Measurements from ENCODE around the gene RNF149.
A peak's percentile ranks its signal among the peaks of the same experiment; 100 is the strongest.
"Not testable (repeated sequence)": the region's sequence is repeated elsewhere in the genome, so short reads cannot be mapped to it uniquely, and the experiment has no call there.

RNF149 gene

GRCh38 chr2:101253013-101253702 is 55.3 kb downstream of the RNF149 start:
- DNase-seq = peak; percentile 48

- DNase-seq = peak; percentile 97
These were observed 56.0 kb downstream of the RNF149 start, which contains the start of gene CNOT11 for GRCh38 chr2:101252408-101253012. TSS of gene CNOT11 (plus strand) at chr2:101252886. CDS start at chr2:101252965, 79 bp downstream.

GRCh38 chr2:101251844-101252407 is 56.6 kb downstream of the RNF149 start:
- peak; percentile 64 for DNase-seq

- not testable (repeated sequence) for DNase-seq
These were observed 57.2 kb downstream of the RNF149 start for GRCh38 chr2:101251246-101251781.

- DNase-seq = no peak
These were observed 58.7 kb downstream of the RNF149 start for GRCh38 chr2:101249826-101250225.

GRCh38 chr2:101248756-101249155 is 59.7 kb downstream of the RNF149 start:
- not testable (repeated sequence) for DNase-seq

GRCh38 chr2:101245468-101245867 is 63.0 kb downstream of the RNF149 start:
- not testable (repeated sequence) for DNase-seq

GRCh38 chr2:101244899-101245298 is 63.6 kb downstream of the RNF149 start:
- not testable (repeated sequence) for DNase-seq

- not testable (repeated sequence) for DNase-seq
These were observed 64.1 kb downstream of the RNF149 start for GRCh38 chr2:101244373-101244772.

GRCh38 chr2:101241158-101241557 is 67.3 kb downstream of the RNF149 start:
- DNase-seq = no peak

- DNase-seq = not testable (repeated sequence)
These were observed 67.8 kb downstream of the RNF149 start for GRCh38 chr2:101240694-101241093.

- DNase-seq = not testable (repeated sequence)
These were observed 68.8 kb downstream of the RNF149 start for GRCh38 chr2:101239760-101240118.

GRCh38 chr2:101238930-101239759 is 69.4 kb downstream of the RNF149 start:
- no peak for DNase-seq

- DNase-seq = not testable (repeated sequence)
These were observed 70.6 kb downstream of the RNF149 start for GRCh38 chr2:101237944-101238343.

GRCh38 chr2:101235956-101236355 is 72.5 kb downstream of the RNF149 start:
- not testable (repeated sequence) for DNase-seq

GRCh38 chr2:101234169-101234938 is 74.1 kb downstream of the RNF149 start:
- DNase-seq = no peak

GRCh38 chr2:101232770-101233169 is 75.7 kb downstream of the RNF149 start:
- DNase-seq = no peak

GRCh38 chr2:101231937-101232730 is 76.4 kb downstream of the RNF149 start:
- DNase-seq = no peak

GRCh38 chr2:101231240-101231639 is 77.3 kb downstream of the RNF149 start:
- no peak for DNase-seq

- DNase-seq = no peak
These were observed 77.9 kb downstream of the RNF149 start for GRCh38 chr2:101230541-101231001.
